H1 (cell line): ENCODE results near the gene MATN4. TPM values are rescaled to one million over a fixed set of nuclear protein-coding genes. Genes with fewer than 3 reads are reported as not detected.
A peak's percentile ranks its signal among the peaks of the same experiment; 100 is the strongest.

Experiments used
- CTCF ChIA-PET: fragments of 300-600 bp; sonication (Branson Sonifier 250); formaldehyde crosslinking; loops from one replicate; lab custom pipeline; 2021; ENCODE audit not compliant: partially characterized antibody; lab: Charles Lee
- POLR2A ChIA-PET: fragments of 300-600 bp; sonication (Branson Sonifier 250); formaldehyde crosslinking; loops from one replicate; lab custom pipeline; 2021; ENCODE audit warnings: inconsistent platforms; ENCODE audit not compliant: partially characterized antibody; lab: Charles Lee
- DNase-seq, 2 experiments: peaks; one replicate each; pipeline versions ENCODE4 v3.0.0 to v3.0.0-alpha.2; 2010 to 2022; ENCODE audit warnings: low spot score in 2 of 2, low read depth in 1 of 2, mixed read lengths in 1 of 2
- FAIRE-seq: peaks from 2 replicates; lab custom pipeline; 2011; peaks lifted over from hg19 to GRCh38; lab: Jason Lieb, UNC
- H2AFZ ChIP-seq: 2 replicates; pipeline ENCODE4 v1.8.1; 2012; ENCODE audit warnings: low read length, inconsistent platforms
- H2AK5ac ChIP-seq: 2 replicates; pipeline ENCODE4 v1.6.1; 2013; ENCODE audit warnings: low read depth, low read length
- H2BK120ac ChIP-seq: replicated peaks from 2 replicates; pipeline ENCODE3; 2013; ENCODE audit warnings: low read depth, low read length, inconsistent platforms
- H2BK12ac ChIP-seq: 2 replicates; pipeline ENCODE4 v1.6.1; 2013; ENCODE audit warnings: low read depth, low read length
- H2BK15ac ChIP-seq: 2 replicates; pipeline ENCODE4 v1.6.1; 2013; ENCODE audit warnings: low read length
- H2BK20ac ChIP-seq: 2 replicates; pipeline ENCODE4 v1.6.1; 2013; ENCODE audit warnings: low read length
- H2BK5ac ChIP-seq: 2 replicates; pipeline ENCODE4 v1.6.1; 2013; ENCODE audit warnings: low read depth, low read length
- H3K14ac ChIP-seq: 2 replicates; pipeline ENCODE4 v1.6.1; 2013; ENCODE audit warnings: inconsistent platforms; ENCODE audit not compliant: insufficient read length
- H3K18ac ChIP-seq: 2 replicates; pipeline ENCODE4 v1.6.1; 2013; ENCODE audit warnings: low read length; ENCODE audit errors: extremely low read depth
- H3K23ac ChIP-seq: 2 replicates; pipeline ENCODE4 v1.6.1; 2013; ENCODE audit warnings: inconsistent platforms; ENCODE audit not compliant: insufficient read length
- H3K23me2 ChIP-seq: 2 replicates; pipeline ENCODE4 v1.6.1; 2013; ENCODE audit warnings: low read depth, low read length
- H3K27ac ChIP-seq: 2 replicates; pipeline ENCODE4 v1.6.1; 2011; ENCODE audit warnings: low read depth, low read length, inconsistent platforms
- H3K27me3 ChIP-seq, 4 experiments: replicated peaks in 1 of 4; 1 replicate in 1 of 4; 2 replicates in 3 of 4; pipeline versions ENCODE4 v1.6.1 to v1.8.1; 2011 to 2013; ENCODE audit warnings: low read length in 3 of 4, mild to moderate bottlenecking in 3 of 4, inconsistent platforms in 2 of 4, mixed read lengths in 2 of 4, moderate library complexity in 1 of 4; ENCODE audit not compliant: control insufficient read depth in 3 of 4, insufficient read depth in 3 of 4; ENCODE audit errors: extremely low read depth in 1 of 4
- H3K36me3 ChIP-seq, 4 experiments: 2 replicates each; pipeline versions ENCODE4 v1.6.1 to v1.8.1; 2011 to 2013; ENCODE audit warnings: mild to moderate bottlenecking in 4 of 4, low read length in 3 of 4, moderate library complexity in 2 of 4, control low read depth in 1 of 4, inconsistent platforms in 1 of 4; ENCODE audit not compliant: insufficient read depth in 4 of 4, control insufficient read depth in 2 of 4
- H3K4ac ChIP-seq: replicated peaks from 2 replicates; pipeline ENCODE3; 2013; ENCODE audit warnings: low read length, low read depth, mixed read lengths, inconsistent platforms; ENCODE audit not compliant: insufficient read length
- H3K4me1 ChIP-seq, 4 experiments: replicated peaks in 1 of 4; 1 replicate in 1 of 4; 2 replicates in 3 of 4; pipeline versions ENCODE4 v1.6.1 to v1.8.1; 2011 to 2013; ENCODE audit warnings: low read length in 3 of 4, inconsistent platforms in 2 of 4, mixed read lengths in 1 of 4; ENCODE audit not compliant: insufficient read depth in 4 of 4, control insufficient read depth in 3 of 4
- H3K4me2 ChIP-seq, 2 experiments: 2 replicates each; pipeline versions ENCODE4 v1.6.1 to v1.8.1; 2011 to 2013; ENCODE audit warnings: low read depth in 2 of 2, low read length in 2 of 2, control low read depth in 1 of 2, inconsistent platforms in 1 of 2, mild to moderate bottlenecking in 1 of 2; ENCODE audit not compliant: insufficient read depth in 1 of 2
- H3K4me3 ChIP-seq, 4 experiments: fragments of 200-600, 300-600 bp in 1 of 4; sonication (generic), shearing (Covaris generic), sonication (Bioruptor Twin) in 1 of 4; 2 replicates each; pipeline versions ENCODE4 v1.5.1 to v1.8.1; 2011 to 2016; ENCODE audit warnings: low read length in 4 of 4, low read depth in 3 of 4, control low read depth in 2 of 4, inconsistent platforms in 2 of 4, mild to moderate bottlenecking in 2 of 4, mixed read lengths in 1 of 4, moderate library complexity in 1 of 4; ENCODE audit not compliant: insufficient read depth in 2 of 4; ENCODE audit errors: extremely low read depth in 1 of 4
- H3K56ac ChIP-seq: replicated peaks from 2 replicates; pipeline ENCODE3; 2013; ENCODE audit warnings: low read depth, mild to moderate bottlenecking, mixed read lengths, low read length, inconsistent platforms; ENCODE audit not compliant: insufficient read length
- H3K79me1 ChIP-seq: 2 replicates; pipeline ENCODE4 v1.6.1; 2013; ENCODE audit warnings: low read depth, low read length, control low read depth
- H3K79me2 ChIP-seq, 2 experiments: 2 replicates each; pipeline versions ENCODE4 v1.6.1 to v1.8.1; 2012 to 2013; ENCODE audit warnings: low read length in 2 of 2, mild to moderate bottlenecking in 2 of 2, inconsistent platforms in 1 of 2; ENCODE audit not compliant: insufficient read depth in 2 of 2, control insufficient read depth in 1 of 2
- H3K9ac ChIP-seq, 4 experiments: replicated peaks in 1 of 4; 1 replicate in 1 of 4; 2 replicates in 3 of 4; pipeline versions ENCODE4 v1.6.1 to v1.8.1; 2011 to 2013; ENCODE audit warnings: low read depth in 3 of 4, low read length in 3 of 4, control low read depth in 2 of 4, mild to moderate bottlenecking in 2 of 4, moderate library complexity in 2 of 4, inconsistent platforms in 1 of 4; ENCODE audit errors: extremely low read depth in 1 of 4
- H3K9me3 ChIP-seq, 2 experiments: 2 replicates each; pipeline versions ENCODE4 v1.6.1 to v1.8.1; 2012 to 2013; ENCODE audit warnings: mild to moderate bottlenecking in 2 of 2, moderate library complexity in 2 of 2, control low read depth in 1 of 2, inconsistent platforms in 1 of 2, low read depth in 1 of 2, low read length in 1 of 2, mixed read lengths in 1 of 2; ENCODE audit not compliant: insufficient read depth in 2 of 2
- H4K20me1 ChIP-seq, 2 experiments: replicated peaks in 1 of 2; 2 replicates each; pipeline versions ENCODE3 to v1.8.1; 2011 to 2013; ENCODE audit warnings: inconsistent platforms in 2 of 2, low read length in 2 of 2, mild to moderate bottlenecking in 1 of 2; ENCODE audit not compliant: insufficient read depth in 2 of 2, control insufficient read depth in 1 of 2
- H4K5ac ChIP-seq: 2 replicates; pipeline ENCODE4 v1.6.1; 2013; ENCODE audit warnings: low read length, low read depth, mixed read lengths, inconsistent platforms; ENCODE audit not compliant: insufficient read length
- H4K8ac ChIP-seq: 2 replicates; pipeline ENCODE4 v1.8.0; 2013; ENCODE audit warnings: mild to moderate bottlenecking, moderate library complexity, low read length, inconsistent platforms; ENCODE audit not compliant: insufficient read depth; ENCODE audit errors: extremely low read depth
- H4K91ac ChIP-seq: replicated peaks from 2 replicates; pipeline ENCODE3; 2013; ENCODE audit warnings: low read length, mixed read lengths, inconsistent platforms; ENCODE audit not compliant: insufficient read length
- CTBP2 ChIP-seq: IDR thresholded peaks from 2 replicates; pipeline ENCODE4 v1.7.0; 2011; ENCODE audit warnings: borderline replicate concordance, mild to moderate bottlenecking, moderate library complexity, mixed read lengths, low read length; ENCODE audit not compliant: insufficient read depth, insufficient read length
- EZH2 ChIP-seq: fragments of 200-600 bp; sonication (generic); IDR thresholded peaks from 2 replicates; pipeline ENCODE4 v1.7.1; 2012; ENCODE audit warnings: low read depth, mild to moderate bottlenecking, moderate library complexity, low read length, inconsistent platforms; ENCODE audit not compliant: severe bottlenecking
- FOSL1 ChIP-seq: IDR thresholded peaks from 2 replicates; pipeline ENCODE4 v1.6.1; 2011; ENCODE audit warnings: mild to moderate bottlenecking, low read depth, low read length, moderate library complexity; ENCODE audit not compliant: insufficient read depth
- MAFK ChIP-seq: IDR thresholded peaks from 2 replicates; pipeline ENCODE4 v1.6.1; 2012; ENCODE audit warnings: low read depth, mild to moderate bottlenecking, improper control_type of control experiment, low read length
- WGBS, 2 experiments: shearing (Covaris generic) in 1 of 2; methylation state at CpG; one replicate each; pipeline versions ENCODE4 v1.1.6 to v1.1.7; 2013 to 2015; ENCODE audit warnings: low lambda C conversion rate in 2 of 2, mixed read lengths in 2 of 2, inconsistent platforms in 1 of 2, low coverage in 1 of 2, missing lambda C conversion rate in 1 of 2; ENCODE audit not compliant: insufficient replicate concordance in 2 of 2, insufficient coverage in 1 of 2, insufficient read length in 1 of 2; ENCODE audit errors: extremely low coverage in 1 of 2, missing lambda C conversion rate in 1 of 2; 5-methylcytosine and 5-hydroxymethylcytosine counted together
- polyA plus RNA-seq, 7 experiments: library from polyadenylated mRNA; depleted of rRNA in 3 of 7; stranded (reverse) in 5 of 7; unstranded in 2 of 7; fragments of >200 nt in 5 of 7; fragments of 200-250 nt in 2 of 7; gene quantifications; 1 replicate in 5 of 7; 2 replicates in 1 of 7; 4 replicates in 1 of 7; pipeline versions ENCODE4 v1.2.1 to v1.2.3, GENCODE V29; 2011 to 2013; ENCODE audit warnings: missing spikeins in 2 of 7, mixed read lengths in 2 of 7
- total RNA-seq: library from RNA; stranded (reverse); fragmentation: NEBNext Ultra II Directional; extraction: Animal tissue kit (Norgen Biotek cat#: 25700); gene quantifications from 2 replicates; pipeline ENCODE4 v1.2.1, GENCODE V29; 2021

MATN4 gene
- total and polyA plus RNA-seq, 2 of the 8 experiments (the other 6 are each of a cell fraction or from before 2014, with no cell fraction given): 2.1 to 4.4 TPM

DNA sequence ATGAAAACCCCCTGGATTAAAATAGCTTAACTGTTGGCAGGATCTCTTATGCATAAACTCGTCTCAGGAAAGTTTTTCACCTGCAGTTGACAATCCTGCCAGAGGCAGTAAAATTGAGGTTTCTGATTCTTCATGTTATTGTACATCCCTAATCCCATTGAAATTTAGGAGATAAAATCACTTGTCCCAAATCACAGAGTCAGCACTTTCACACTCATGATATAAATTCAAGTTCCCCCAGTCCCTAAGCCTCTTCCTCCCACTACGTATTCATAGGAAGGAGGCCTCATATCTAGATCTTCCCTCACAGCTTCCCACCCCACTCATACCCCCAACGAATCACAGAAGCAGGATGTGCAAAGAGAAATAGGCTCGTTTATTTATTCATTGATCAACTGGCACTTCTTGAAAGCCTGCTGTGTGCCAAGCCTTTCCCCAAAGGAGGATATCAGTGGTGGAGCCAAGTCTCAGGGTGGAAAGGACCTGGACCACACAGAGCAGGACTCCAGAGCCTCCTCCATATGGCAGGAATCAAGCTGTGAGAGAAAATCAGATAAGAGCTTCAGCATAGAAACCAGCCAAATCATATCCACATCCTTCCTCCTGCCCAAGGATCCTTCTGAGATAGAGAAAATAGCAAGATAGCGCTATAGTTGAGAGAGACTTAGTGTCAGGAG lies 56.1 kb downstream of the MATN4 start:
- H3K4me3 ChIP-seq: no peak overlapping the region
- H3K14ac ChIP-seq: no peak overlapping the region
- H3K18ac ChIP-seq: no peak overlapping the region
- H2BK20ac ChIP-seq: no peak overlapping the region
- FAIRE-seq (no peak), DNase-seq (no peak)
- no peak overlapping the region for H2BK120ac ChIP-seq
- no peak overlapping the region for H3K56ac ChIP-seq
- no peak for TF ChIP-seq EZH2
- no peak for TF ChIP-seq FOSL1
- peak; percentile 42; the same call in 1 of the 2 replicates for TF ChIP-seq MAFK
- no peak for TF ChIP-seq CTBP2
- no peak overlapping the region for H3K4ac ChIP-seq
- H4K20me1 ChIP-seq: no peaks in the 10 kb centered on the region
- H2BK5ac ChIP-seq: no peak overlapping the region
- H4K5ac ChIP-seq: no peak overlapping the region
- peaks cover 0 to 2% (median 0%) of the 10 kb centered on the region in 4 experiments; a peak in 2 of 7 replicates for H3K27me3 ChIP-seq
- no peak overlapping the region for H2AFZ ChIP-seq
- H3K36me3 ChIP-seq: no peaks in the 10 kb centered on the region
- 79% methylated on average over 5 of the region's 5 CpGs; no CpG with 5 or more reads in 1 of the 2 experiments for WGBS, 2 experiments
- no peak overlapping the region for H3K27ac ChIP-seq
- no peaks in the 10 kb centered on the region for H3K9me3 ChIP-seq
- H4K8ac ChIP-seq: no peak overlapping the region
- no peaks in the 10 kb centered on the region for H3K23me2 ChIP-seq
- ChIA-PET CTCF (interaction anchor here (0.9 to 1.3 kb wide), 2 partner anchors 11 to 42 kb away, joined by 3 to 4 read pairs; no protein-coding TSS in a partner anchor), POLR2A (no interaction called here)
- no peak overlapping the region for H2AK5ac ChIP-seq
- H4K91ac ChIP-seq: no peak overlapping the region
- H3K79me1 ChIP-seq: no peaks in the 10 kb centered on the region
- H3K4me1 ChIP-seq: no peaks in the 10 kb centered on the region
- no peaks in the 10 kb centered on the region for H3K79me2 ChIP-seq
- no peak overlapping the region for H2BK15ac ChIP-seq
- H3K9ac ChIP-seq: no peak overlapping the region
- no peak overlapping the region for H3K4me2 ChIP-seq
- H3K23ac ChIP-seq: no peak overlapping the region
- no peak overlapping the region for H2BK12ac ChIP-seq
